ENCODE results near the gene ERBIN.
A peak's percentile ranks its signal among the peaks of the same experiment; 100 is the strongest.
"Not testable (repeated sequence)": the region's sequence is repeated elsewhere in the genome, so short reads cannot be mapped to it uniquely, and the experiment has no call there.

The ERBIN gene

DNA sequence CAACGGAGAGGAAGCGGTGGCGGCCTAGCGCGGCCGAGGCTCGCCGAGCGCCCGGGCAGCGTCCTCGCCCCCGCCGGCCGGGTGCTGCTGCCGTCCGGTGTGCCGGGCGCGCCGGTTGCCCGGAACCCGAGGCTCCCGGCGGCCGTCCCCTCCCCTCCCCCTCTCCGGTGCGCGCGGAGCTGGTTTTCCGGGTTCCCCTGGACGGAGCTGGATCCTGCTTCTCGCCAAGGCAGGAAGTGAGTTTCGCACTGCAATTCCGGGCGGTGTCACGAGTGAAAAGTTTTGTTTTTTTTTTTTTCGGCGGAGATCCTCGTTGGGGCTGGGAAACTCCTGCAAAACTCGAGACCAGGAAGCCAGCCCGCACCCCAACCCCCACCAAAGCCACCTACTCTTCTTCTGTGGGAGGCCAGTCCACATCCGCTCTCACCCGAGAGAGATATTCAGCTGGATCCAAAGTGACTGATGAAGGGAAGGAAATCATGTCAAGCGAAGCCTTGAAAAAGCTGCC, at the start of gene ERBIN:
ERBIN (plus strand) TSS at position 300 of the 508 bp plus-strand sequence. CDS start 66,144 bp downstream, outside the sequence.
- DNase-seq, result peak; percentile 88

- no peak for DNase-seq
Observed at GRCh38 chr5:65876970-65877369, 49.4 kb upstream of the ERBIN start.

DNA sequence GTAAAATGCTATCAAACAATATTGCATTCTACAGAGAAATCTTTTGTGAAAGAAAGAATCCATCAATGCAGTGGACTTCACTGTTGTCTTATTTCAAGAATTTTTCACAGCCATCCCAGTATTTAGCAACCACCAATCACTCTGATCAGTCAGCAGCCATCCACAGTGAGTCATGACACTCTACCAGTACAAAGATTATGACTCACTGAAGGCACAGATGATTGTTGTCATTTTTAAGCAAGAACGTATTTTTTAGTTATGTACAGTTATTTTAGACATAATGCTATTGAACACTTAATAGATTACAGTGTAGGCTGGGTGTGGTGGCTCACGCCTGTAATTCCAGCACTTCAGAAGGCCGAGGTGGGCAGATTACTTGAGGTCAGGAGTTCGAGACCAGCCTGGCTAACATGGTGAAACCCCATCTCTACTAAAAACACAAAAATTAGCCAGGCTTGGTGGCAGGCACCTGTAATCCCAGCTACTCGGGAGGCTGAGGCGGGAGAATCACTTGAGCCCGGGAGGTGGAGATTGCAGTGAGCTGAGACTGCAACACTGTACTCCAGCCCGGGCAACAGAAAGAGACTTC, 46.6 kb upstream of the ERBIN start:
- DNase-seq, result peak; percentile 19

DNA sequence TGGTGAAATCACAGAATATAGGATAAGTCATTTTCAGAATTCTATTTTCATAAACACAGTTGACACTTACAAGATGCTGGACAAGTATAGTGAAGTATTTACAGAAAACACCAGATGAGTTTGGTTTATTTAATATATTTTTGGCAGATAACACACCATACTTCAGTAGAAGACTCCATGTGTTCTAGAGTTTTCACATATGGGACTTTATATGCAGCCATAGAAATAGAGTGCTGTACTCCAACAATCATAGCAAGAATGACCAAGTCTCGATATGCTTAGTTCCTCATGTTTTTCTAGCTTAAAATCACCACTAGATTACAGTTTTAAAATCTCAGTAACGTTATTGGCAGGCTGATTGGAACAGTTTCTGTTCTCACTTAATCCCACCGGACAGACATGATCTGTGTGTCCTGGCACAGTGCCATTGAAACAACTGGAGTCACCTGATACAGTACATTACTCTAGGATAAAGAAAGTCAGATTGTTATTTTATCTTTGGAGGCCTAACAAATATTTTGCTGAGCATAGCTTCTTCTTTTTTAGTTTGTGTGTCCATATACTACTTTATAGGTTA, 45.8 kb upstream of the ERBIN start:
- DNase-seq, result peak; percentile 39

DNA sequence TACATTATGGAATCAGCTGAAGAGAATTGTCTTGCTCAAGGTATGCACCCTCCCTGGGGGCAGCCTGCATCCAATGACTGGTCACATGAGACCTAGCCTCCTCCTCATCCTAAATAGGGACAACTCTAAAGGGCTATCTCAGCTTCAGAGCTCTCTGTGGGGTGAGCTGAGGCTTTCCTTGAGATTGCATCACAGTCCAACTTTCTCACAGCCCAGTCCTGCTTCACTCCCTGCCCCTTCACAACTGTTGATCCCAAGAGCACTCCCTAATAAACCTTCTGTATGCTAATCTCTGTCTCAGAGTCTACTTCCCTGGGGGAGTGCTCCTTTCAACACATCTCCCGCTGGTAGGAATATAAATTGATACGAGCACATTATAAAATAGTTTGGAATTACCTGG, 44.1 kb upstream of the ERBIN start:
- no peak for DNase-seq

DNA sequence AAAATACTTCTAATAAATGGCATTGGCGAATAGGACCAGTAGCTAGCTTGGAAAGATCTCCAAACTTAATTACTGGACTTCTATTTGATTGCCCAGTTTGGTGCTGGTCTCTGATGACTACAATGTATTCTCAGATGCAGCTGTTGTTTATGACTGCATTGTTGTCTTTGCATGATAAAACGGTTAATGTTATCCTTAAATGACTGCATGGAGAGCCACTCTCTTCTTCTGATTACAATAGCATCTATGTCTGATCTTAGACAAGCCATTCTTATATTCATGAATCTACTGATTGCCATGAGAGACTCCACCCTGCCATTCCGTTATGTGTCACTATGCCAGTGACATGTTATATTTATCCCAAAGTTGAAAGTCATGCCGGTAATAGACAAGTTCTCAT, 42.9 kb upstream of the ERBIN start:
- DNase-seq, result no peak

DNA sequence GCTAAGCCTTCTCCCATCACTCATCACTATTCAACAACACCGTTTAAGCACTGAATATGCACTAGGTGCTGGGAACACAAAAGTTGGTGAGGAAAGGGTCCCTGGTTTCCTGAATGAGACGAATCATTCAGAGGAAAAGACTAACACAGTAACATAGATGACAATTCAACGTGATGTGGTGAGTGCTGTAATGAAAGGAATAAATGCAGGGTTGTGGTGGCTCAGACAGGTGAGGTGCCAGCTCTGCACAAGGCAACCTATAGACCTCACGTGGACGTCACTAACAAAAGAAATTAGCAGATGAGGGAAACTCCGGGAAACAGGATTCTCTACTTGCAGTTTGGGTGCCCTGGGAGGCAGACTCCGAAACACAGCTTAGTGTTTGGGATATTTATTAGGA, 40.0 kb upstream of the ERBIN start:
- no peak for DNase-seq

DNA sequence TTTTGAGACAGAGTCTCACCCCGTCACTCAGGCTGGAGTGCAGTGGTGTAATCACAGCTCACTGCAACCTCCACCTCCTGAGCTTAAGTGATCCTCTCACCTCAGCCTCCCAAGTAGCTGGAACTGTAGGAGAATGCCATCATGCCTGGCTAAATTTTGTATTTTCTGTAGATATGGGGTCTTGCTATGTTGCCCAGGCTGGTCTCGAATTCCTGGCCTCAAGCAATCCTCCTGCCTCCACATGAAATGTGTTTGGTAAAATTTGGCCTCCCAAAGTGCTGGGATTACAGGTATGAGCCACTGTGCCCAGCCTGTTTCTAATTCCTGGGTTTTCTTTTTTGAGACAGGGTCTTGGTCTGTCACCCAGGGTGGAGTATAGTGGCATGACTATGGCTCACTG, 34.4 kb upstream of the ERBIN start:
- DNase-seq, result not testable (repeated sequence)

- no peak for DNase-seq
Observed at GRCh38 chr5:65892801-65893200, 33.6 kb upstream of the ERBIN start.

GRCh38 chr5:65893749-65894430, 32.5 kb upstream of the ERBIN start:
- no peak for DNase-seq

- DNase-seq, result no peak
Observed at GRCh38 chr5:65895891-65896290, 30.5 kb upstream of the ERBIN start.

DNA sequence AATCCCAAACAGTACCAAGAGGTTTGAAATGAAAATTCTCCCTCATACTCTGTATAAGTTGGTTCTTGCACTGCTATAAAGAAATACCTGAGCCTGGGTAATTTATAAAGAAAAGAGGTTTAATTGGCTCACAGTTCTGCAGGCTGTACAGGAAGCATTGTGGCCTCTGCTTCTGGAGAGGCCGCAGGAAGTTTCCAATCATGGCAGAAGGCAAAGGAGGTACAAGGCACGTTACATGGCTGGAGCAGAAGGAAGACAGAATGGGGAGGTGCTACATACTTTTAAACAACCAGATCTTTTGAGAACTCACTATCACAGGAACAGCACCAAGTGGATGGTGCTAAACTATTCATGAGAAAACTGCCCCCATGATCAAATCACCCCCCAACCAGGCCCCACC, 25.6 kb upstream of the ERBIN start:
- no peak for DNase-seq

DNA sequence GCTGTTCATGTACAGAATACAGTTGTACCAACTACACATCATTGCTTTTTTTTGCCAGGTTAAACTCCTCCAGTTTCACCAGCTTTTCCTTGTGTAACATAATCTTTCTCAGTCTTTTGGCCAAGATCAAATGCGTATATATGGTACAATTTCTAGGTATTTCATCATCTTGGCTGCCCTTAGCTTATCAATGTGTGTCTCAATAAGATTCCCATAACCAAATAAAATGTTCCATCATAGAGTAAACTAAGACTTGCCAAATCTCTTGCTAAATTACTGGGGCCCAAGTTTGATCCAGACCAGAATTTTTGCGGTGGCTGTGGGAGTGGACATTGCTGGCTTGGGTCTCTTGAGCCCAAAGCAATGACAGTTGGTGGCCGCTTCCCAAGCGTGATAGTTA, 24.3 kb upstream of the ERBIN start:
- DNase-seq, result no peak

- peak; percentile 7 for DNase-seq
Observed at GRCh38 chr5:65903581-65903980, 22.8 kb upstream of the ERBIN start.

- no peak for DNase-seq
Observed at GRCh38 chr5:65906256-65906655, 20.1 kb upstream of the ERBIN start.

DNA sequence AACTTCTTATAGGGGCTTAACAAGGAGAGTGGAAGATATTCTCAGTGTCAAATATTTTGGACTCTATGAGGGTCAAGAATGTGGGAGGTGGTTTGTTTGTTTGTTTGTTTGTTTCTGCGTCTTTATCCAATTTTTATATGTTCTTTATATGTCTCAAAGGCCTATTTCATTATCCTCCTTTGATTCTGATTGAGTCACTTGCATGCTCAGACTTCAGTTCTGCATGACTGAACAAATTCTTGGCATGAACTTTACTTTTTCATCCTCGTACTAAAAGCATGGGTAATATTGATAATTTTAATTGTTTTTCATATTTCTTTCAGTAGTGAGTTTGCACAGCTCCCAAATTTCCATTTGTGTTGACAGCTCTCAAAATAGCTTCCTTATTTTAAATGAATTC, 19.2 kb upstream of the ERBIN start:
- DNase-seq, result no peak

DNA sequence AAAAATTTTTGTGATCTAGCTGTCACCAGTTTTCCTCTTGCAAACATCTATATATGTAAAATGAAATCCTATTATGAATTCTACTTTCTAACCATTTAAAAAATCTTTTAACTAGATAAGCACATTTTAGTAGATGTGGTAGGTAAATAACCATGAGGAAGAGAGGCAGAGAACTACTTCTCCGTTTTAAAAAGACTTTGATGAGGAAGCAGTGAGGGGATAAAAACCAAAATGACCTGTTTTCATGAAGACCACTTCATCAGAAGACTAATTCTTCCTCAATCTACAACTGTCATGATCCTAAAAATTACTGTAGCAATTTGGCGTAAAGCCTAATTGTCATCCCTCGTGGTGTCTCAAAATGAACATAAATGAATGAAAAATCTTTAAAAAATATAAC, 15.7 kb upstream of the ERBIN start:
- peak; percentile 50 for DNase-seq

GRCh38 chr5:65912311-65912710, 14.1 kb upstream of the ERBIN start:
- DNase-seq, result no peak

DNA sequence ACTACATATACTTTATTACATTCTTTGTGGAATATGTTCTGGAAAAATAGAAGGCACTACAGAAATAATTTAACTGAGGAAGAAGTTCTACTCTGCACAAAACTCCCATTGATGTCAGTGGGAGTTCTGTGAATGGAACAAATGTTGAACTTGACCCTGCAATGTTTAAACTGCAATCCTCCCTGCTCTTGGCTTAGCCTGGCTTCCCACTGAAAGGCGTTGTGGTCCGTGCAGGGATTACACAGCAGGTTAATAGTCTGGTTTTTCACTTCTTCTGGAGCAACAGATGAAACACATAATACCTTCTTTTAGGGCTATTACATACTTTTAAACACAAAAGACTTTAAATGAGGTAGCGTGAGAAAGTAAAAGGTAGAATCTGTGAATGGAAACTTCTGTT, 12.9 kb upstream of the ERBIN start:
- DNase-seq, result no peak

- no peak for DNase-seq
Observed at GRCh38 chr5:65914641-65915196, 11.7 kb upstream of the ERBIN start.

GRCh38 chr5:65915661-65916060, 10.7 kb upstream of the ERBIN start:
- not testable (repeated sequence) for DNase-seq

DNA sequence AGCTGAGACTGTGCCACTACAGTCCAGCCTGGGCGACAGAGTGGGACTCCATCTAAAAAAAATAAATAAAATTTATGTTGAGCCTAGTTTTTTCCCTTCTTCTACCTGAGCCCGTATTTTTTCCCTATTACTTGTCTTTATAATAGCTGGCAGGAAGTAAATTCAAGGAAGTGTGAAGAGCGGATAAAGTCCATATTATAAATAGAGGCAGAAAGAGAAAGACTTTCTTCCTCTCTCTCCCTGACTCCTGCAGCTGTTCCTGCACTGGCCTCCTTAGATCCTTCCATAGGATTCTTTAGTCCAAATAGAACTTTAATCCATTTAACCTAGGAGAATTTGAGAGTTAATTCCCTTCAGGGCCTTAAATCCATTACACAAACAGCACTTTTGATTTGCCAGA, 10.3 kb upstream of the ERBIN start:
- DNase-seq, result no peak

GRCh38 chr5:65916636-65917035, 9.7 kb upstream of the ERBIN start:
- peak; percentile 41 for DNase-seq

GRCh38 chr5:65919773-65920172, 6.6 kb upstream of the ERBIN start:
- no peak for DNase-seq
